ENCODE measurements around the gene IFITM1.

Gene IFITM1

DNA sequence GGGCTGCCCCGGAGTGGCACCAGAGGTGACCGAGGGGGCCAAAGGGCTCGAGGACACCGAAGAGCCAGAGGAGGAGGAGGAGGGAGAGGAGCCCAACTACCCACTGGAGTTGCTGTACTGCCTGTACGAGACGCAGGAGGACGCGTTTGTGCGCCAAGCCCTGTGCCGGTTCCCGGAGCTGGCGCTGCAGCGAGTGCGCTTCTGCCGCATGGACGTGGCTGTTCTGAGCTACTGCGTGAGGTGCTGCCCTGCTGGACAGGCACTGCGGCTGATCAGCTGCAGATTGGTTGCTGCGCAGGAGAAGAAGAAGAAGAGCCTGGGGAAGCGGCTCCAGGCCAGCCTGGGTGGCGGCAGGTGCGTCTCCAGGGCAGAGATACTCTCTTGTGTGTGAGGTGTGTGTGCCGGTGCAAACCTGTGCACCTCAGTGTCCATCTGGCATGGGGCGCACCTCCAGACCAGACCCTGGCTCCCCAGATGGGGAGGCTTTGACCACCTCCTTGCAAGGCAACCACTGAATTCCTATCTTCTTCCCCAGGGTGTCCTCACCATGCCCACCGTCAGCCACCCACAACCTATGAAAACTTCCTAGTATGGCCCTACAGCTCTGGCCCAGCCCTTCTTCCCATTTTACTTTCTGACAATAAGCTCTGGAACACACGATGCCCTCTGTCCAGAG, 32.2 kb upstream of the IFITM1 start:
- Histone ChIP-seq H3K27me3 (replicated peaks) (peaks cover 54% of the 10 kb centered on the region), H3K27ac (no peak overlapping the region), H3K36me3 (replicated peaks) (no peaks in the 10 kb centered on the region), H3K4me3 (ENCODE audit: low read depth, low read length) (no peak overlapping the region)
- no peak for DNase-seq
- TF ChIP-seq, protein P1, sequence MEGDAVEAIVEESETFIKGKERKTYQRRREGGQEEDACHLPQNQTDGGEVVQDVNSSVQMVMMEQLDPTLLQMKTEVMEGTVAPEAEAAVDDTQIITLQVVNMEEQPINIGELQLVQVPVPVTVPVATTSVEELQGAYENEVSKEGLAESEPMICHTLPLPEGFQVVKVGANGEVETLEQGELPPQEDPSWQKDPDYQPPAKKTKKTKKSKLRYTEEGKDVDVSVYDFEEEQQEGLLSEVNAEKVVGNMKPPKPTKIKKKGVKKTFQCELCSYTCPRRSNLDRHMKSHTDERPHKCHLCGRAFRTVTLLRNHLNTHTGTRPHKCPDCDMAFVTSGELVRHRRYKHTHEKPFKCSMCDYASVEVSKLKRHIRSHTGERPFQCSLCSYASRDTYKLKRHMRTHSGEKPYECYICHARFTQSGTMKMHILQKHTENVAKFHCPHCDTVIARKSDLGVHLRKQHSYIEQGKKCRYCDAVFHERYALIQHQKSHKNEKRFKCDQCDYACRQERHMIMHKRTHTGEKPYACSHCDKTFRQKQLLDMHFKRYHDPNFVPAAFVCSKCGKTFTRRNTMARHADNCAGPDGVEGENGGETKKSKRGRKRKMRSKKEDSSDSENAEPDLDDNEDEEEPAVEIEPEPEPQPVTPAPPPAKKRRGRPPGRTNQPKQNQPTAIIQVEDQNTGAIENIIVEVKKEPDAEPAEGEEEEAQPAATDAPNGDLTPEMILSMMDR (IDR thresholded peaks at IDR 0.05; ENCODE audit: low read depth, low read length, missing control alignments), result no peak
- in situ Hi-C loops (cut with HindIII; ENCODE audit: low pct_ligation_motif_present, low sequenced_read_pairs), result no loop called here

DNA sequence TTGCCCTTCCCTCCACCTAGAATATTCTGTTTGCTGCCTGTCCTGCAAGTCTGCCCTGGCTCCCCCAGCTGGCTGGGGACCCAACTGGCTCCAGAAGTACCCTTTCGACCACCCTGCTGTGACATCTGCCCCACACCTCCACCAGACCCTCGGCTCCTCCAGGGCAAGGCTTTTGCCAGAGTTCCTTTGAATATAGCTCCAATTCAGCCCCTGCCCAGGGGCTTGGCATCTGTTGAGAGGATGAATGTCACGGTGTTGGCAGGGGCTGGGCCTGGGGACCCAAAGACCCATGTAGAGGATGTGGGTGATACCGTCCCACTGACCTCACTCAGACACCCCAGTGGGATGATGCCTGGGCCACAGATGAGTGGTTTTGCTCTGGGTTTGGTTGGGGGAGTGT, 31.7 kb upstream of the IFITM1 start:
- no peak overlapping the region for H3K27ac ChIP-seq
- TF ChIP-seq, protein P1 (IDR thresholded peaks at IDR 0.05; ENCODE audit: low read depth, low read length, missing control alignments), result no peak
- H3K36me3 ChIP-seq (replicated peaks), result no peaks in the 10 kb centered on the region
- no peak for DNase-seq
- H3K27me3 ChIP-seq (replicated peaks), result peaks cover 52% of the 10 kb centered on the region
- in situ Hi-C loops (cut with HindIII; ENCODE audit: low pct_ligation_motif_present, low sequenced_read_pairs), result no loop called here
- no peak overlapping the region for H3K4me3 ChIP-seq (ENCODE audit: low read depth, low read length)

DNA sequence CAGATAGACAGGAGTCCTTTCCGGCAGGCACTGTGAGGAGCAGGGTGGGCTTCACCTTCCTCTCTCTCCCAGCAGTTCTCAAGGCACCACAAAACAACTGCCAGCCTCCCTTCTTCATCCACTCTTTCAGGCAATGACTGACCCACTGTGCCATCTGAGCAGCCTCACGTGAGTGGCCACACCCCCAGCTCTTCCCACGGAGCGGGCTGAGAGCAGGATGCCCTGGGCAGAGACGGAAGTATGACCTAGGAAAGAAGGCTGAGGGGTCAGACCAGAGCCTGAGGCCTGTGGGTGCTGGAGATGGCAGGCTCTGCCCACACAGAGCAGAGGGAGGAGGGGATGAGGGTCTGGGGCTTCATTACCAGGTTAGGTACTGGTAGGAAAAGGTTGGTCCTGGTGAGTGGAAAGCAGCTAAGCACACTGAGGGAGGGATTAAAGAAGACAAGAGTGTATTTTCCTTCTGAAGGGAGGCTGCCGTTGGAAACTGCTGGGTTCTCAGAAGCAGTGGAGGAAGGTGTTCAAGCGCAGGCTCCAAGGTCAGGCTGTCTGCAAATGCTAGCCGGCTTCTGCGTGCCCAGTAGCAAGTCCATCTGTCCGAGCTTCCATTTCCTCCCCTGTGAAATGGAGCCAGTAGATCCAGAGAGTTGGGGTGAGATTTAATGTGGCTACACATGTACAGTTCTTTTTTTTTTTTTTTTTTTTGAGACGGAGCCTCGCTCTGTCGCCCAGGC, 31.0 kb upstream of the IFITM1 start:
- Histone ChIP-seq H3K27ac (no peak overlapping the region), H3K27me3 (replicated peaks) (peaks cover 51% of the 10 kb centered on the region), H3K36me3 (replicated peaks) (no peaks in the 10 kb centered on the region), H3K4me3 (ENCODE audit: low read depth, low read length) (no peak overlapping the region)
- in situ Hi-C loops (cut with HindIII; ENCODE audit: low pct_ligation_motif_present, low sequenced_read_pairs), result no loop called here
- TF ChIP-seq, protein P1 (IDR thresholded peaks at IDR 0.05; ENCODE audit: low read depth, low read length, missing control alignments), result no peak
- no peak for DNase-seq

DNA sequence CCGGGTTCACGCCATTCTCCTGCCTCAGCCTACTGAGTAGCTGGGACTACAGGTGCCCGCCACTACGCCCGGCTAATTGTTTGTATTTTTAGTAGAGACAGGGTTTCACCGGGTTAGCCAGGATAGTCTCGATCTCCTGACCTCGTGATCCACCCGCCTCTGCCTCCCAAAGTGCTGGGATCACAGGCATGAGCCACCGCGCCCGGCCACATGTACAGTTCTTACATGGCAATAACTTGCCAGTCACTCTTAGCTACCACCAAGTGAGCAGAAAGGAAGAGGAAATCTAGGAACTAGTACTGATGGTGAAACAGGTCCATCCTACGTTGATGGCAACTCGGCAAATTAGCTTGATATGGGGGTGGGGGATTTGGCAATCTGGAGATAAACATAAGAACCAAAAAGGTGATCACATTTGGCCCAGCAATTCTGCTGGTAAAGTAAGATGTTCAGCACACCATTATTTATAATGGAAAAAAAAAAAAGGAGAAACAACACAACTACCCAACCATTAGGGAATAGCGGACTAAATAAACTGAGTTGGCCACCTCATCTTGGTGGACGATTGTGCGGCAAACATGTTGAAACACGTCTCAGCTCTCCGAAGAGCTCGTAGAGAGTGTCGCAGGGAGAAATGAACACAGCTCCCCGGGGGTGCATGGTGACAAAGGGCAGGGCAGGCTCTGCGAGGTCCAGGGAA, 30.3 kb upstream of the IFITM1 start:
- in situ Hi-C loops (cut with HindIII; ENCODE audit: low pct_ligation_motif_present, low sequenced_read_pairs), result no loop called here

DNA sequence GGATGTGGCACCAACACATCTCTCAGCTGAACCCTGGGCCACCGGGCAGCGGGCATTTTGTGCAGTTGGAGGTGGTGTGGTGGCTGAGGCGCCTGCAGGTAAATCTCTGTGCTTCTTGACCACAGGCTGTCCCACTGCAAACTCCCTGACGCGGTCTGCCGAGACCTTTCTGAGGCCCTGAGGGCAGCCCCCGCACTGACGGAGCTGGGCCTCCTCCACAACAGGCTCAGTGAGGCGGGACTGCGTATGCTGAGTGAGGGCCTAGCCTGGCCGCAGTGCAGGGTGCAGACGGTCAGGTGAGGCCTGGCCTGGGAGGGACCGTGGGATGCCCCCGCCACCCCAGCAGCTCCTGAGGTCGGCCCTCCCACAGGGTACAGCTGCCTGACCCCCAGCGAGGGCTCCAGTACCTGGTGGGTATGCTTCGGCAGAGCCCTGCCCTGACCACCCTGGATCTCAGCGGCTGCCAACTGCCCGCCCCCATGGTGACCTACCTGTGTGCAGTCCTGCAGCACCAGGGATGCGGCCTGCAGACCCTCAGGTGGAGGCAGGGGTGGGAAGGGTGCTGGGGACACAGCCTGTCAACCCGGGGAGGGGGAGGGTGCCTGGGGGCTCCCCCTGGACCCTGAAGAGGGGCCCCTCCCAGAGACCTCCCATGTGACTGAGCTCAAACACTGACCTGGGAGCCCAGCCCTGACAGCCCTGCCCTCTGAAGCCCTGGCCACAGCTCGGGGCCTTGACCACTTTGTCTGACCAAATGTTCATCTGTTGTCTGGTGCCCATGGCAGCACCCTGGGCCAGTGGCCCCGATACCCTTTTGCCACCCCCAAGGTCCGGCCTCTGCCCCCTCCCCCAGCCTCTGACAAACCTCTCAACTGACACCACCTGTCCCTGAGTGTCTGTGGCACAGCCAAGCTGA, 29.5 kb upstream of the IFITM1 start:
- DNase-seq, result no peak
- Histone ChIP-seq H3K4me3 (ENCODE audit: low read depth, low read length) (no peak overlapping the region), H3K27me3 (replicated peaks) (peaks cover 39% of the 10 kb centered on the region), H3K27ac (no peak overlapping the region), H3K36me3 (replicated peaks) (no peaks in the 10 kb centered on the region)
- TF ChIP-seq, protein P1 (IDR thresholded peaks at IDR 0.05; ENCODE audit: low read depth, low read length, missing control alignments), result no peak
- in situ Hi-C loops (cut with HindIII; ENCODE audit: low pct_ligation_motif_present, low sequenced_read_pairs), result no loop called here

More for the DNA sequence above, 30.3 kb upstream of the IFITM1 start:
- Histone ChIP-seq H3K27me3 (replicated peaks) (peaks cover 47% of the 10 kb centered on the region), H3K27ac (no peak overlapping the region), H3K4me3 (ENCODE audit: low read depth, low read length) (no peak overlapping the region), H3K36me3 (replicated peaks) (no peaks in the 10 kb centered on the region)
- TF ChIP-seq, protein P1 (IDR thresholded peaks at IDR 0.05; ENCODE audit: low read depth, low read length, missing control alignments), result no peak
- DNase-seq, result no peak
